Stimulated activated CD8-positive, alpha-beta memory T cell treated with anti-CD3 and anti-CD28 coated beads, Interleukin-4, amount 100 ng/mL, for 24 hours (primary cell): ENCODE results near the gene MCC.
"Not testable (repeated sequence)": the region's sequence is repeated elsewhere in the genome, so short reads cannot be mapped to it uniquely, and the experiment has no call there.

Source experiments
- DNase-seq: peaks from one replicate; pipeline ENCODE4 v3.0.0-alpha.2; 2020; ENCODE audit warnings: low read depth

The MCC gene

GRCh38 chr5:113081881-113082546, 406.2 kb downstream of the MCC start:
- no peak for DNase-seq

GRCh38 chr5:113081091-113081839, 407.0 kb downstream of the MCC start:
- DNase-seq = no peak

- DNase-seq = not testable (repeated sequence)
Observed at GRCh38 chr5:113076649-113077048, 411.6 kb downstream of the MCC start.

GRCh38 chr5:113075019-113075418, 413.2 kb downstream of the MCC start:
- no peak for DNase-seq

GRCh38 chr5:113073629-113074034, 414.6 kb downstream of the MCC start:
- DNase-seq = peak; percentile 10

GRCh38 chr5:113071401-113071800, 416.9 kb downstream of the MCC start:
- no peak for DNase-seq

GRCh38 chr5:113070901-113071300, 417.4 kb downstream of the MCC start:
- no peak for DNase-seq

GRCh38 chr5:113068559-113068958, 419.7 kb downstream of the MCC start:
- DNase-seq = no peak

- no peak for DNase-seq
Observed at GRCh38 chr5:113067635-113068344, 420.5 kb downstream of the MCC start.

- DNase-seq = no peak
Observed at GRCh38 chr5:113065626-113066025, 422.6 kb downstream of the MCC start.

GRCh38 chr5:113064806-113065205, 423.4 kb downstream of the MCC start:
- DNase-seq = no peak

- DNase-seq = no peak
Observed at GRCh38 chr5:113063927-113064326, 424.3 kb downstream of the MCC start.

GRCh38 chr5:113062869-113063508, 425.3 kb downstream of the MCC start:
- DNase-seq = no peak

- no peak for DNase-seq
Observed at GRCh38 chr5:113061846-113062780, 426.1 kb downstream of the MCC start.

GRCh38 chr5:113060408-113061025, 427.7 kb downstream of the MCC start:
- DNase-seq = no peak

GRCh38 chr5:113059232-113060040, 428.8 kb downstream of the MCC start:
- no peak for DNase-seq

GRCh38 chr5:113058706-113059226, 429.5 kb downstream of the MCC start:
- DNase-seq = no peak

GRCh38 chr5:113058269-113058668, 430.0 kb downstream of the MCC start:
- no peak for DNase-seq

- no peak for DNase-seq
Observed at GRCh38 chr5:113057557-113057984, 430.7 kb downstream of the MCC start.

- DNase-seq = no peak
Observed at GRCh38 chr5:113056988-113057387, 431.3 kb downstream of the MCC start.
